RWPE2 (cell line): ENCODE results near the gene TRIM14.

Experiments
- ATAC-seq: fragments of 200-7000 bp; cut with Tn5 transposase; 3 replicates; pipeline ENCODE4 v1.9.1; 2021; ENCODE audit warnings: low read depth
- DNase-seq: peaks from one replicate; pipeline ENCODE4 v3.0.0-alpha.2; 2020; ENCODE audit warnings: low spot score
- H3K27ac ChIP-seq: fragments of 450-650 bp; 2 replicates; pipeline ENCODE4 v1.5.1; 2017; ENCODE audit warnings: mild to moderate bottlenecking; ENCODE audit not compliant: poor library complexity, severe bottlenecking
- H3K27me3 ChIP-seq: fragments of 250-450 bp; sonication (Bioruptor Pico); 2 replicates; pipeline ENCODE4 v1.5.1; 2021; ENCODE audit warnings: mild to moderate bottlenecking, moderate library complexity; ENCODE audit not compliant: insufficient read depth, poor library complexity, severe bottlenecking
- H3K36me3 ChIP-seq: fragments of 250-450 bp; sonication (Bioruptor Pico); 2 replicates; pipeline ENCODE4 v1.5.1; 2020; ENCODE audit warnings: low read depth, mild to moderate bottlenecking, moderate library complexity
- H3K4me1 ChIP-seq: fragments of 250-450 bp; sonication (Bioruptor Pico); 2 replicates; pipeline ENCODE4 v1.5.1; 2021; ENCODE audit warnings: mild to moderate bottlenecking, moderate library complexity; ENCODE audit not compliant: insufficient read depth, poor library complexity, severe bottlenecking
- H3K4me3 ChIP-seq: fragments of 250-450 bp; sonication (Bioruptor Pico); 2 replicates; pipeline ENCODE4 v1.5.1; 2021; ENCODE audit warnings: mild to moderate bottlenecking, moderate library complexity; ENCODE audit not compliant: severe bottlenecking
- H3K9me3 ChIP-seq: fragments of 250-450 bp; sonication (Bioruptor Pico); 2 replicates; pipeline ENCODE4 v1.5.1; 2021; ENCODE audit warnings: mild to moderate bottlenecking, moderate library complexity; ENCODE audit not compliant: severe bottlenecking
- CTCF ChIP-seq: fragments of 450-650 bp; IDR thresholded peaks from one replicate; pipeline ENCODE4 v1.5.1; 2017; ENCODE audit warnings: mild to moderate bottlenecking, moderate library complexity; ENCODE audit not compliant: poor library complexity, severe bottlenecking

Gene TRIM14

GRCh38 chr9:98085944-98086343, 33.1 kb downstream of the TRIM14 start:
- Histone ChIP-seq H3K4me1 (peaks cover 11% of the 10 kb centered on the region), H3K9me3 (no peaks in the 10 kb centered on the region), H3K36me3 (peaks cover 45% of the 10 kb centered on the region), H3K27me3 (no peaks in the 10 kb centered on the region), H3K27ac (no peak overlapping the region), H3K4me3 (no peak overlapping the region)
- DNase-seq (no peak), ATAC-seq (no peak)
- no peak for TF ChIP-seq CTCF

GRCh38 chr9:98085058-98085457, 34.0 kb downstream of the TRIM14 start:
- no peak for ATAC-seq
- DNase-seq, result no peak
- H3K4me3 ChIP-seq, result no peak overlapping the region
- no peak overlapping the region for H3K27ac ChIP-seq
- peaks cover 53% of the 10 kb centered on the region for H3K36me3 ChIP-seq
- TF ChIP-seq CTCF, result no peak
- H3K4me1 ChIP-seq, result peaks cover 11% of the 10 kb centered on the region
- no peaks in the 10 kb centered on the region for H3K9me3 ChIP-seq
- no peaks in the 10 kb centered on the region for H3K27me3 ChIP-seq

GRCh38 chr9:98084396-98084795, 34.6 kb downstream of the TRIM14 start:
- Histone ChIP-seq H3K4me1 (peaks cover 11% of the 10 kb centered on the region), H3K27me3 (no peaks in the 10 kb centered on the region), H3K36me3 (peaks cover 60% of the 10 kb centered on the region), H3K4me3 (no peak overlapping the region), H3K27ac (no peak overlapping the region), H3K9me3 (no peaks in the 10 kb centered on the region)
- no peak for TF ChIP-seq CTCF
- DNase-seq (no peak), ATAC-seq (no peak)

- H3K4me3 ChIP-seq, result no peak overlapping the region
- H3K27ac ChIP-seq, result no peak overlapping the region
- no peak for ATAC-seq
- DNase-seq, result no peak
- peaks cover 11% of the 10 kb centered on the region for H3K4me1 ChIP-seq
- H3K36me3 ChIP-seq, result peaks cover 66% of the 10 kb centered on the region
- no peak for TF ChIP-seq CTCF
- H3K9me3 ChIP-seq, result no peaks in the 10 kb centered on the region
- no peaks in the 10 kb centered on the region for H3K27me3 ChIP-seq
Measured at GRCh38 chr9:98083566-98084183, 35.3 kb downstream of the TRIM14 start.

- ATAC-seq (no peak), DNase-seq (no peak)
- Histone ChIP-seq H3K36me3 (peaks cover 67% of the 10 kb centered on the region), H3K9me3 (no peaks in the 10 kb centered on the region), H3K27ac (no peak overlapping the region), H3K4me3 (no peak overlapping the region), H3K4me1 (peaks cover 11% of the 10 kb centered on the region), H3K27me3 (no peaks in the 10 kb centered on the region)
- no peak for TF ChIP-seq CTCF
Measured at GRCh38 chr9:98083061-98083501, 35.9 kb downstream of the TRIM14 start.
